GM18519 (cell line): ENCODE results near the gene TMEM26.

Experiments used
- ATAC-seq: cut with Tn5 transposase; IDR thresholded peaks from one replicate; pipeline ENCODE4 v1.9.1; 2021; ENCODE audit warnings: mild to moderate bottlenecking, moderate library complexity; ENCODE audit not compliant: unreplicated experiment, low FRiP score

TMEM26 gene

DNA sequence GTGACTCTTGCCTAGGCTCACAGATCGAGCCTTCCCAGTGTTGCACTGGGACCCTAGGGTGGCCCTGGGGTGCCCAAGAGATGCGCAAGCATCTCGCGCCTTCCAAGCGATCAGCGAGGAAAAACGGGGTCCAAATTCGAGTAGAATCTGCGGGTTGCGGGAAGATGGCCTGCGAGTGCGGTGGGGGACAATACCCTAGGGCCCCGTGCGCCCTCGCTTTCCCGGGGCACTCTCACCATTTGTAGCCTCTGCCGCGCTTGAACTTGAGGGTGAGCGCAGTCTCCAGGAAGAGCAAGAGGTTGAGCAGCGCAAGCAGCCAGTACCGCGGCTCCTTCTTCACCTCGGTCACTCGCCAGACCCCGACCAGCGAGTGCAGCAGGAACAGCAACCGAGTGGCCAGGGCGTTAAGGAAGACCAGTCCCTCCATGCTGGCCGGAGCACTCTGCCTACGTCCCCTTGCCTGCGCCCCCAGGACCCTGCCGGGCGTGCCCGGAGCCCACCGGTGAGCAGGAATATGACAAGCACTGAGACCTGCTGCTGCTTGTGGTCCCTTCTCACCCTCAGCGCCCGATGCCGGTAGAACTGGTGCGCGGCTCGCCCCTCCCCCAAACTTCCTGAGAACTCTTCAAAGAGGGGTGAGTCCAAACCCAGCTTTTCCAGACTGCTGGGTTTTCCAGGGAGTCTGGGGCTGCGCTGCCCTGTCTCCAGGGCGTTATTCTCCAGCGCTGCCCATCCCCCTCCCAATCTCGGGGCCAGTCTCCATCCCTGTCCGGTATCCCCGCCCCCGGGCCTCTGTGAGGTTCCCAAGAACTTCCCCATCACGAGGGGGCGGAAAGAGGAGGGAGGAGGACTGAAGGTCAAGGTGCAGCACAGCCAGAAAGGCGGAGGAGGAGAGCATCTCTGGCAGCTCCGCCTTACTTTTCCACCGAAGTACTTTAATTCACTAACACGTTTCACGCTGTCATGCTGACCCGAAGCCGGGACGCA is at the start of gene TMEM26:
Gene TMEM26 (minus strand): TSS at position 727 of the 987 bp plus-strand sequence. CDS start 300 bp downstream, at position 427.
- no peak for ATAC-seq

DNA sequence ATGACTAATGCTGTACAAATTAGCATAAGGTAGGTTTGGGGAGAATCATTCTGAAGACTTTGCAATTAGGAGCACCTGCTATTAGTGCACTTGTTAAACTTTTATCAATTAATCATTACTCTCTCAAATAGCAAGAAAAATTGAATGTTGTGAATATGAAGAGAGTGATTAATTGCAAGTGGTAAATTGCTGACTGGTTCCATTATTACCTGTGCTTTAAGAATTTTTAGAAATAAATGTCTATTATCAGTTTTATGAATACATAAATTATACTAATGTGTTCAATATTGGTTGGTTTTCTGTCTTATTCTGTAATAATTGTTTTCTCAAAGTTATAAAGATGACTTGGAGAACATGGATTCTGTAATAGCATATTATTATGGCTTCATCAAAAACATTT is 47.3 kb upstream of the TMEM26 start:
- ATAC-seq: no peak

DNA sequence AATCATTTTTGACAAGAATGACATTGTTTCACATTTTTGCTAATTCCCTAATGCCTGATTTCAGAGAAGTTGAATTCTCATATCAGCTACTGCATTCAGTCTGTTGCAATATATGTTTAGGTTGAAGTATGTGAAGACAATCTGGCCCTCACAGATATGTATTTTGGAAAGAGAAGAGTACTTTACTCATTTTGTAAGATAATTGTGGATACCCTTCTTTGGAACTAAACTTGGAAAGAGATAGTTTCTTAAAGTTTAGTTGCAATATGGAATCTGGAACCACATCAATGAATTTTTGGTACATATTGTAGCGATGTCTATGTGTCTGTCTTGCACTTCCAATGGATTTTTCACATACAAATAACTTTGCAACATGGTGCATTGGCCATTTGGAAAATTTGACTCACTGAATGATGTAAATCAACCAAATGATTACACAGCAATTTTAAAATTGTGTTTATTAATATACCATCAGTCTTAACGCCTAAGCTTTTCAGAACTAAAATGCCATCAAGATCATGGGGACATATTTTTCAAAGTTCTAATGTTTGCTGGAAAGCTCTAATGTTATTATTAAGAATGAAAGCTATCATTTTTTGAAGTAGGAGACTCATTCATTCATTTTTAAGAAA is 39.3 kb upstream of the TMEM26 start:
- ATAC-seq: no peak

DNA sequence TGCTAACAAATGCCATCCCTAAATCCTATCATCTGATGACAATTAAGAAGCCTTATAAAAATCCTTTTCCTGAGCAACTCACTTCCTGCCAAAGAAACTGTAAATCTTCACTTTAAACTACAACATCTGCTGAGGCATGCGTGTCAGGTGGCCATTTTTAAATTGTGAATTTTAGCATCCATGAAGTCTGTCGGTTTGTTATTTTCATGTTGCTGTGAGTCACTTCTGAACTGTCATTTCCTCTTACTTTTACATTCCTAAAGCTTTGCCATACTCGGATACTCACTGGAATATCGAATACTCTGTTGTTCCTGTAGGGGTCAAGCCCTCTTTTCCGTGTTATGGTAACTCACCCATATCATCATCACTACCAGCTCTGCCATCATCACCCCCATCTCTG is 34.3 kb upstream of the TMEM26 start:
- ATAC-seq: no peak

DNA sequence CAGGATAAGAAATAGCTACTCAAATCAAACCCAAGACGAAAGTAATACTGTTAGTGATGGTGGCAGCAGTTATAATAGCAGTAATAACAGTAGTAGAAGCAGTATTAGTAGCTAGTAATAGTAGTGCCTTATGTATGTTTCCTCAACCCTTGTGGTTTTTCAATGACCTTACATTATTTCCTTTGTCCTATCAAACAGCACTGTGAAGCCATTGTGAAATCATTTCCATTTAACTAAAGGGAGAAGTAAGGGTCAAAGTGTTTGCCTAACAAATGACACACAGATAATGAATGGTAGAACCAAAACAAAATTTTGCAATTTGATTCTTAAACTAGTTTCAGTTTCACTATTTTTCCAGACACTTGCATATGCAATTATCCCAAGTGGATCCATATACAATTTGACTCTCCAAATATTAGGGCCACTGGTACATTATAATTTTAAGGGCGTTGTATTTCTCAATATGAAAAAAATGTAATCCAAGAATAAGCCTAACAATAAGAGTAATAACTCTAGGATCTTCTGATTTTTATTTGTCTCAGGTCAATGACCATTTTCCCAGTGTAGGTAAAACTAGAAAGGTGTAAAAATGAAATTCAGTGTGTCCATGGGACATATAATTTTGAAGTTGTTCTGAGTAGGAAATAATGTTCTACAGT is 33.7 kb upstream of the TMEM26 start:
- no peak for ATAC-seq

DNA sequence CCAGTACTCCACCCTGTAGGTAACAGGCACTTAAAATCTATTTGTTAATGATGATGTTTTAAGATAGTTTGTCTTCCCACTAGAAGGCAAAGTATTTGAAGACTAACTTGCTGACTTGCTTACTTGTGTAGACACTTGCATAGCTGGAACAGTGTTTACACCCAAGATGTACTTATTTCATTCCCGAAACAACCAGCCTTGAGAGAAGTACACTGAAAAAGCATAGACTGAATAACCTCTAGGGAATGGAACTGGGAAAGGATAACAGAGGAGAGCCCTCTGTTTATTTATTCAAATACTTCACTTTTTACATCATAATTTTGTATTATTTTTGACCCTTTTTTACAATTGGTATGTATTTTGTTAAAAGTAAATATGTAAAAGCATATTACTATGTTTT is 33.1 kb upstream of the TMEM26 start:
- no peak for ATAC-seq

DNA sequence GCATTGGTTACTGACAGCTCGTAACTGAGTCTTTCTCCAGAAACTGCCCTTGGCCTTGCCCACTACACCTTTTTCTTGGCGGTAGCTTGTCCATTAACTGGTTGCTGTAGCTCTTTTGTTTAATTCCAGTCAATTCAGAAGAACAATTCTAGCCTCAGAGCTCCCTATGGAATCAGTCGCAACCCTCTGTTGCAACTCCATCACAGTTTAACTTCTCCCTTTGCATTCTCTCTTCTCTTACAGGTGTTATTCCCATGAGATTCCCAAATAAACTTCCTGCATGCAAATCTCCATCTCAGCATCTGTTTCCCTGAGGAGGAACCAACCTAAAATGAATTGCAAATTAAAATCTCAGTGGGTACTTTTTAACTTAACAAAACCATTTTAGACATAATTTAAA is 28.4 kb upstream of the TMEM26 start:
- no peak for ATAC-seq

DNA sequence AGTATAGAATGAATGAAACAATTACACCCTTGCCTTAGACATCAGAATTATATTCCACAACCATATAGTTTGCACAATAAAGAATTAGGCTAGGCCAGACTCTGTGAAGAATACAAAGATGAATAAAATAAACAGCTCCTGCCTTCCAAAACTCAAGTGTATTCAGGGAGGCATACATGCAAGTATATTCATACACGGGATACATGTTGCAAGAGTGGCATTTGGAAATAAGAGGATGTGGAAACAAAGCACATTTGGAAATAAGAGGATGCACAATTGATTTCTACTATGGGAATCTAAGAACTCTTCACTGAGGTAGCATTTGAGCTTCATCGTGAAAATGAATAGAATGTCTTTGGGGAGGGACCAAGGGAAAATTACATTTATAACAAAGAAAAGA is 27.0 kb upstream of the TMEM26 start:
- no peak for ATAC-seq

DNA sequence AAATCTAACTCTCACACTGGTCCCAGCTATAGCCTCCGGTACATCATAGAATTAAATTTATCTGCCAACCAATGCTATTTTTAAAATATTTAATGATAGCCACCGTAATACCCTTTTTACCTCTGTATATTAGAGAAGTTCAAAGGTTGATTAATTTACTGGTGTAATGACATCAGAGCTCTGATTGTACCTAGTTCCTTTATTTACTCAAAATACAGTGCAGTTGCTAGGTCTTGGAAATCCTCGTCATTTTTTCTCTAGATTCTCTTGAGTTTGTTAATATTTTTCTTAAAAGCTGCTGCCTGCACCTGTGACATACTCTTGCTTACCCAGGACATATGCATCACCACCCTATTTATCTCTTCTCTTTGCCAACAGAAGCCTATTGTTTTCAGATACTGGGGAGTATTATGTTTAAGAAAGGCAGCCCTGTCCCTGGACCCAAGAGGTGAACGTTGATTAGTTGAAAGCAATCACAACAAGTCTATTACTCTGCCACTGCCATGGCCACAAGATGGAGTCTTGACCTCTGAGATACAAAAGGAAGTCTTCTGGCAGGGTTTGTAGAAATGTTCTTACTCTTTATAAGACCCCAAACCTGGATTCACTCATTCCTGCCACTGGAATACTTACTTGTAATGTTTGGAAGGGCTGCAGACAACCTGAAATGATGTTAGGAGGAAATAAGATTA is 25.6 kb upstream of the TMEM26 start:
- no peak for ATAC-seq

DNA sequence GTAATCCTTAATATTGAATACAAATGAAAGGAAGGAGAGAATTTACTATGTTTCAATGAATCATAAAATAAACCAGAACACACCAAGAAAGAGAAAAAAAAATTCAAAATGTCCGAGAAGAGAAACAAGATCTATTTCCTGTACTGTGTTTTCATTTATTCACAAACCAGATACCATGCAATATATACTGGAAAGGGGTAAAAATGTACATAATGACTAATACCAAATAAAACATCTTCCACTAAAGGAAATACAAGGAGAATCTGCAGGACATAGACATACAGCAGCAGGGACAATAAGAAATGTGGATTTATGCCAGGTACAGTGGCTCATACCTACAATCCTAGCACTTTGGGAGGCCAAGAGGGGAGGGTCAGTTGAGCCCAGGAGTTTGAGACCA is 24.3 kb upstream of the TMEM26 start:
- ATAC-seq: no peak

DNA sequence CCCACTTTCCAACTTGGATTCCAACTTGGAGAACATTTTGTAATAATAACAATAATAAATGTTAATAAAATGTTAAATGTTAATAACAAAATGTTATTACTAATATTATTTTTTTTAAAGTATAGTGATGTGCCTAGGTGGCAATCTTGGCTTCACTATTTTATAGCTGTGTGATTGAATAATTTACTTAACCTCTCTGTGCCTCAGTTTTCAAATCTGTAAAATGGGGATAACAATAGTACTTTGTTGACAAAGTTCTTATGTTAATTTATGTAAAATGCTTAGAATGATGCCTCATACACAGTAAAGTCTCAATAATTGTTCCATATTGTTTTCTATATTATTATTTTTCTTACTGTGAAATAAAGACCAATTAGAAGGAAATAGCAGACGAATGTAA is 23.3 kb upstream of the TMEM26 start:
- no peak for ATAC-seq

DNA sequence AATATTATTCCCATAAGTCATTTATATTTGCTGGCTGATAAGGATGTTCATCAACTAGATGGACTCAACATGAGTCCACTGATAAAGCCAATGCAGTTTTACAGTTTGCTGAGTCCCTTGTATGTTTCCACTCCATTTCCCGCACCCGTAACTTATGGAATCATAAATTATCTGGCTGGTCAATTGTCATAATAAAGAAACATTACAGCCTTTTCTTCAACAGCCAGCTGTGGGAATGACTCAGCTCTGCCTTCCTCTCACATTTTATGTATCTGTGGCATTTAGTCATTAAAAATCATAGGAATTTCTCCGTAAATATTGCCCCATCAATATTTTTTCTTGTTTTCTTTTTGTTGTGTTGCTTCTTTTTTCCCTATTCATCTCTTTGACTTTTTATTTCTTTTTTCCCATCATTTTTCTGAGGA is 22.3 kb upstream of the TMEM26 start:
- no peak for ATAC-seq

DNA sequence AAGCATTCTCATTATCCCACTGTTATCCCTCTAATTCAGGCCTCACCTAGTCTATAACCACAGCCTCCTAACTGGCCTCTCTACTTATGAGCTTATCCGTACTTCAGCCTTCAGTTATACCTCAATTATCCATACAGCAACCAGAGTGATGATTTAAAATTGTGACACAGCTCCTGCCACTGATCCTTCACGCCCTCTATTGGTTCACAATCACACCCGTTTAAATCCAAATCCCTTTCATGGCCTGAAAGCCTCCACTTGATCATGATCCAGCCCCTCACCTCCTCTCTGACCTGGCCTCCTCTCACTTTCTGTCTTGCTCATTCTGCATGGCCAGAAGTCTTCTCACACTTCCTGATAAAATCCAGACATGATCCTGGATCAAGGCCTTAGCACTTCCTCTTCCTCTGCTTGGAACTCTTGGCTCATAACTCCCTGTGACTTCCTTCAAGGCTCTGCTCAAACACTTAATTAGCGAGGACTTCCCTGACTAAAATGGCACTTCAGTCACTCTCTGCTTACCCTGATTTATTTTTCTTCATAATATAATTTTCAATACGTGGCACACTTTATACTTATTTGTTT is 19.0 kb upstream of the TMEM26 start:
- no peak for ATAC-seq

DNA sequence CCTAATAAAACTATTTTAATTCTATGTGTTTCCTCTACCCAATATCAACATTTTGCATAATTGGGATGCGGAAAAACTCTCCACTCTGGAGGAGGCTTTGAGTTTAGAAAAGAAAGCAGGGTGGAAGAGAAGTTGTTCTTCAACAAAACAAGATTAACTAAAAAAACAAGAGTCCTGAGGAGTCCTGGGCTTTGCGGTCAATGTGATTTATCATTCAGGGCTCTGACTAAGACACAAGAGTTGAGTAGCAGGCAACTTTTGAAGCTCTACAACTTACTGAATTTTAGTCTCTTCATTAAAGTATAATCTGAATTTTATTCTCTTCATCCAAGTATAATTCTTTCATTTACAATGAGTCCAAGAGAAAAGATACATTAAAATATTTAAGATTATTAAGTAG is 18.3 kb upstream of the TMEM26 start:
- ATAC-seq: no peak

DNA sequence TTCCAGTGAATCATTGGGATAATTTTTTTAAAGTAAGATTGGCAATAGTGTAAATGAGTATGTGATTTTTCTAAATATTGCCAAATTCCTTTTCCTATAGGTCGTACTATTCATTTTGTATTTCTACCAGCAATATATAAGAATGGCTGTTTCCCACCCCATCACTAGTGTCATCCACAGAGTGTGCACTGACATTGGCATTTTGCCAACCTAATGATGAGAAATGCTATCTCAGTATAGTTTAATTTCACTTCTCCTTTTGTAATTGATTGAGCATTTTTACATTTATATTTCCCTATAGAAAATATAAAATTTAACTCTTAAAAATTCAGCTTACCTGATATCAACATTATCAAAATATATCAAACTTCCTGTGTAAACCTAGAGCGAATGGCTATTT is 17.6 kb upstream of the TMEM26 start:
- no peak for ATAC-seq

DNA sequence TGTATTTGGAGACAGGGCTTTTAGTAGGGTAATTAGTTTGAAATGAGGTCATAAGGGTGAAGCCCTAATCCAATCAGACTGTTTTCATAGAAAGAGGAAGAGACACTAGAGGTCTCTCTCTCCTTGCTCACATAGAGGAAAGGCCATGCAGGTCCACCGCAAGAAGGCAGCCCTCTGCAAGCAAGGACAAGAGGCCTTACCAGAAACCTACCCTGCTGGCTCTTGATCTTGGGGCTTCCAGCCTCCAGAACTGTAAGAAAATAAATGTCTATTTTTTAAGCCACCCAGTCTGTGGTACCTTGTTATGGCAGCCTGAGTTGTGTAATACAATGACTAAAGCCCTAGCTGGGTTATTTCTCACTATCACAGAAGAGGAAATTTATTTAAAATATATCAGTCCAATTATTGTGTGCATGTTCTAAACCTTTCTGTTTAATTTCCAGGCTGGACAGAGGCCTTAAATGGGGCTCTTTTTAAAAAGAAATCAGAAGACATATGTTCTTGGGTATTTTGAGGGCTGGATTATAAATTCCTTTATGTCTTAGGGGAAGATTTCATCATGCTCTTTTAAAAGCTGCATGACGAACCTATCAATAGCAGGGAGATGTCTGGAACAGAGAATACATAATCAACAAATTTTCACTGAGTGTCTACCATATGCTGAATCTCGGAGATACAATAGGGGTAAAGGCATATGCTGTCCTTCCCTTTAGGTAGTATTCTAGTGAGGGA is 12.9 kb upstream of the TMEM26 start:
- no peak for ATAC-seq

DNA sequence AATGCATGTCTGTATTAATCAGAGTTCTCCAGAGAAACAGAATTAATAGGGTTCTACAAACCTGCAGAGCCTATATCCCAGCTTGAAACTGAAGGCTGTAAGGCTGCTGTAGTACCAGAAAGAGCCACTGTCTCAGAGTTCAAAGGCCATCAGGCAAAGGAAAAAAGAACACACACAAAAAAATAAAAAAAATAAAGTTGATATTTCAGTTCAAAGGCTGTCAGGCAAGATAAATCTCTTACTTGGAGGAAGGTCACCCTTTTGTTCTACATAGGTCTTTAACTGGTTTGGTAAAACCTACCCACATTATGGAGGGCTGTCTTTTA is 12.0 kb upstream of the TMEM26 start:
- ATAC-seq: no peak

DNA sequence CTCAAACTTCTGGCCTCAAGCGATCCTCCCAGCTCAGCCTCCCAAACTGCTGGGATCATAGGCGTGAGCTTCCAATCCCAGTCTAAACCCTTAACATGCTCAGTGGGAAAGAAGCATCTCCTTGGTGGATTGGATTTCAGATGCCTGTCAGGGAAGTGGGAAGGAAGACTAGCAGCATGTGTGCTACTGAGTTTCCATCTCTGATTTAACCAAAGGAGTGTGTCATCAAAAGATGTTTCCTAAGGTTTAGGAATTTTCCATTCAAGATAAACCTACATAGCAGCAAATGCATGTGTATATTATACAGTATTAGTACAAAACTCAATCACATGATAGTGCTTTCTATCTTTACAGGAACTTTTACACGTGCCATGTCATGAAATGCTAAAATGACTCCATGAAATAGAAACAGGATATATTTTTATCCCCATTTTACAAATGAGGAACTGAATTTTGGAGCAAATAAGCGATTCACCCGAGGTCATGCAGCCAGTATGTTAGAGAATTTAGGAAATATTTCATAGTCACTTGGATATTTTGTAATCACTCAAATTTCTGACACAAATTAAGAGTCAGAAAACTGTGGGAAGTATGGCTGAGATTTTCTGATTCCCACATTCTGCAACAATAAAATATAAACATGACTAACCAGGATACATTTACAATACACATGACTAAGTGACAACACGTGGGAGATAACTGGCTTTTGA is 11.4 kb upstream of the TMEM26 start:
- no peak for ATAC-seq
